AG04449 (cell line): ENCODE results near the gene CAT.

ENCODE experiments used
- CTCF ChIA-PET: fragments of 350-600 bp; formaldehyde crosslinking; extraction: SDS; loops from one replicate; lab custom pipeline; 2021; ENCODE audit warnings: antibody characterized with exemption; lab: Yijun Ruan, JAX
- POLR2A ChIA-PET: fragments of 400-600, 350-600 bp; formaldehyde crosslinking; extraction: SDS; loops from one replicate; lab custom pipeline; 2020; ENCODE audit warnings: antibody characterized with exemption, inconsistent platforms; lab: Yijun Ruan, JAX
- DNase-seq: peaks from one replicate; pipeline ENCODE4 v3.0.0-alpha.2; 2010; ENCODE audit warnings: low read depth, low spot score
- H3K4me3 ChIP-seq: 2 replicates; pipeline ENCODE4 v1.5.1; 2011; ENCODE audit warnings: low read depth, mild to moderate bottlenecking, control low read depth, low read length
- CTCF ChIP-seq: IDR thresholded peaks from one replicate; pipeline ENCODE4 v1.5.1; 2011; ENCODE audit warnings: mild to moderate bottlenecking, moderate library complexity, low read length, control low read depth, inconsistent platforms; ENCODE audit not compliant: insufficient read depth; ENCODE audit errors: missing control alignments

The CAT gene

GRCh38 chr11:34446386-34446785, 7.7 kb downstream of the CAT start:
- no peak for TF ChIP-seq CTCF
- ChIA-PET POLR2A (no interaction called here), CTCF (no interaction called here)
- no peak overlapping the region for H3K4me3 ChIP-seq
- DNase-seq = no peak

GRCh38 chr11:34447044-34447443, 8.3 kb downstream of the CAT start:
- ChIA-PET CTCF (interaction anchor here (0.6 to 1.1 kb wide), 3 partner anchors 8 to 46 kb away, joined by 3 to 5 read pairs (median 3); partner anchors contain the start of gene CAT), POLR2A (no interaction called here)
- no peak overlapping the region for H3K4me3 ChIP-seq
- no peak for DNase-seq
- TF ChIP-seq CTCF = no peak

- no peak overlapping the region for H3K4me3 ChIP-seq
- DNase-seq = no peak
- POLR2A ChIA-PET = no interaction called here
- no peak for TF ChIP-seq CTCF
- CTCF ChIA-PET = interaction anchor here (0.6 to 1.1 kb wide), 2 partner anchors 10 to 143 kb away, joined by 3 read pairs; no protein-coding TSS in a partner anchor
Measured at GRCh38 chr11:34448223-34448994, 9.7 kb downstream of the CAT start.

DNA sequence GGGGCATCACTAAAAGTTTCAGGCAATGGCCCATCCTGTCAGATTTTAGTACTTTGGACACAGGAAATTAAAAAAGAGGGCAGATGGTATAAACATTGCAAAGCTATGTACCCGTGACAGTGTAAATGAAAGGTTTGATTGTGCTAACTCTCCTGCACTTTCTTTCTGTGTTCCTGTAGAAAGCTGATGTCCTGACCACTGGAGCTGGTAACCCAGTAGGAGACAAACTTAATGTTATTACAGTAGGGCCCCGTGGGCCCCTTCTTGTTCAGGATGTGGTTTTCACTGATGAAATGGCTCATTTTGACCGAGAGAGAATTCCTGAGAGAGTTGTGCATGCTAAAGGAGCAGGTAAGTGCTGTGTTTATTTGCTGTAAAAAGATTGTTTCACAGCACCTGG, 10.3 kb downstream of the CAT start:
- H3K4me3 ChIP-seq = no peak overlapping the region
- DNase-seq = no peak
- no peak for TF ChIP-seq CTCF
- ChIA-PET POLR2A (no interaction called here), CTCF (no interaction called here)

GRCh38 chr11:34451053-34451452, 12.3 kb downstream of the CAT start:
- DNase-seq = no peak
- no peak for TF ChIP-seq CTCF
- ChIA-PET POLR2A (no interaction called here), CTCF (interaction anchor here (1.5 kb wide), 1 partner anchor 17 kb away, joined by 3 read pairs; no protein-coding TSS in a partner anchor)
- H3K4me3 ChIP-seq = no peak overlapping the region

DNA sequence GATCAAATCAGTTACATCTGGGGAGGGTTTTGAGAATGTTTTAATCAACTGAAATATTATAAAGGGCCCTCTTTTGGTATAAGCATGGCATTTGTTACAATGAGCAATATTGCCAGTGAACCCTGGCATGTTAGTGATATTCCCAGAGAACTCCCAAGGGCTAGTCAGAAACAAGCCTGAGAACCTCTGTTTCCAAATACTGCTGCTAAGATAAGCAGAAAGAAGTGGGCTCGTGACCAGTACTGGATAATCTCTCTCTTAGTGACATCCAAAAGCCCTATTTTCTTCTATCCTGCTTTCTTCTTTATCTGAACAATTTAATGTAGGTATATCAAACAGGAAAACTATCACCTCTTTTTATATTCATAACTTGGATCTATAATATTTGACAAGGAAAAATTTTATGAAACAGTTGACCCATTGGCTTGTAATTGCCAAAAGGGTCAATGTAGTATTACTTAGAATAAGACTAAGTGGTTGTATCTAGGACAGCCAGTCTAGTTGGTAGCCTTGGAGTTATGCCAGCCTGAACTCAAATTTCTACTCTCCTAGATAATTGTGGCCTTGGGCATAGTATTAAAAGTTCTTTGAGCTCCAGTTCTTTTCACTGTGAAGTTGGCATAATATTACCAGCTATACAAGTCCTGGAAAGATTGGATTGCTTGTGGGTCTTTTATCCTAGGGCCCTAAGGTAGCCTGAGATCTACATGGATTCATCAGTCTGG, 15.7 kb downstream of the CAT start:
- CTCF ChIA-PET = interaction anchor here (0.5 to 2.2 kb wide), 3 partner anchors 38 to 403 kb away, joined by 3 to 11 read pairs (median 3); partner anchors contain the start of gene CAPRIN1

More for the DNA sequence above, 15.7 kb downstream of the CAT start:
- no peak overlapping the region for H3K4me3 ChIP-seq
- POLR2A ChIA-PET = no interaction called here
- TF ChIP-seq CTCF = no peak
- no peak for DNase-seq
